Esophagus squamous epithelium (tissue), 4 donors: ENCODE data around the gene CHD8.

Source experiments
- CTCF ChIP-seq, 6 experiments: fragments of 450-650 bp in 4 of 6; fragments of 200-600 bp in 2 of 6; sonication (generic) in 2 of 6; IDR thresholded peaks; one replicate each; pipeline ENCODE4 v1.5.1; 2016 to 2019; ENCODE audit warnings: antibody characterized with exemption in 6 of 6, mild to moderate bottlenecking in 4 of 6, moderate library complexity in 4 of 6
- POLR2A ChIP-seq, 4 donors: fragments of 450-650 bp; IDR thresholded peaks; one replicate each; pipeline ENCODE4 v1.6.1; 2017; ENCODE audit warnings: antibody characterized with exemption in 4 of 4, mild to moderate bottlenecking in 4 of 4, moderate library complexity in 3 of 4

GRCh38 chr14:21494902-21495762 is 39.2 kb upstream of the CHD8 start:
- no peak for TF ChIP-seq POLR2A (IDR thresholded peaks at IDR 0.05)
- no peak for TF ChIP-seq CTCF (IDR thresholded peaks at IDR 0.05)
